Measurements from ENCODE around the gene ULBP3.

The ULBP3 gene

GRCh38 chr6:150102750-150103270 is 33.9 kb upstream of the ULBP3 start:
- no peak for FAIRE-seq
- no peak for DNase-seq (ENCODE audit: insufficient read length, low spot score)
- TF ChIP-seq CTCF (IDR thresholded peaks at IDR 0.05; ENCODE audit: insufficient read depth, missing control alignments), result no peak

- TF ChIP-seq CTCF (IDR thresholded peaks at IDR 0.05; ENCODE audit: insufficient read depth, missing control alignments), result no peak
- FAIRE-seq (no peak), DNase-seq (ENCODE audit: insufficient read length, low spot score) (no peak)
These were observed 31.8 kb upstream of the ULBP3 start for GRCh38 chr6:150100745-150101144.

GRCh38 chr6:150099953-150100352 is 31.0 kb upstream of the ULBP3 start:
- TF ChIP-seq CTCF (IDR thresholded peaks at IDR 0.05; ENCODE audit: insufficient read depth, missing control alignments), result no peak
- DNase-seq (ENCODE audit: insufficient read length, low spot score) (no peak), FAIRE-seq (no peak)

- DNase-seq (ENCODE audit: insufficient read length, low spot score) (no peak), FAIRE-seq (no peak)
- no peak for TF ChIP-seq CTCF (IDR thresholded peaks at IDR 0.05; ENCODE audit: insufficient read depth, missing control alignments)
These were observed 30.6 kb upstream of the ULBP3 start for GRCh38 chr6:150099546-150099945.

- DNase-seq (ENCODE audit: insufficient read length, low spot score) (no peak), FAIRE-seq (no peak)
- no peak for TF ChIP-seq CTCF (IDR thresholded peaks at IDR 0.05; ENCODE audit: insufficient read depth, missing control alignments)
These were observed 29.2 kb upstream of the ULBP3 start for GRCh38 chr6:150098155-150098554.

GRCh38 chr6:150093397-150093796 is 24.5 kb upstream of the ULBP3 start:
- FAIRE-seq, result no peak
- TF ChIP-seq CTCF (IDR thresholded peaks at IDR 0.05; ENCODE audit: insufficient read depth, missing control alignments), result no peak
- no peak for DNase-seq (ENCODE audit: insufficient read length, low spot score)

- no peak for TF ChIP-seq CTCF (IDR thresholded peaks at IDR 0.05; ENCODE audit: insufficient read depth, missing control alignments)
- DNase-seq (ENCODE audit: insufficient read length, low spot score), result no peak
- FAIRE-seq, result no peak
These were observed 22.6 kb upstream of the ULBP3 start for GRCh38 chr6:150091476-150091875.

Measured in D721Med (cell line).